ENCODE results near the gene ARX. TPM values are rescaled to one million over a fixed set of nuclear protein-coding genes. Genes with fewer than 3 reads are reported as not detected.

Gene ARX
- total RNA-seq, 1 experiment from 2014 or later: 0.24 TPM

DNA sequence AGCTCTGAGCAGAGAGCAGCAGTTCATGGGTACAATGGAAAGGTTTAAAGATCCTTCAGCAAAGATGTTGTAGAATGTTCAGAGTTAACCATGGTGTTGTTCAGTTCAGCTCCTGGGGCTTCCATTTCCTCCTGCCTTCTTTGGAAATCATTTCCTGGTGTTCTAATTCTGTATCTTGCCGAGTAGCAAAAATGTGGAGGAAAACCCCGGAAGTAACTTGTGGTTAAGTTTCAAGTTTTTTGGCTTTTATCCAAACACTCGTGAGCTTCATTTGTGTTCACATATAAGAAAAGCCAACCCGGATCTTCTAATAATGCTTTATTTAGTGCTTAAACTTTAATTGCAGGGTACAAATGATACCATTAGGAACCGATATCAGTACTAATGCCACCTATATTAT lies 33.6 kb upstream of the ARX start:
- no CpG with 5 or more reads among the region's 5 CpGs for WGBS (ENCODE audit: extremely low coverage, insufficient read length, low lambda C conversion rate)

More for the DNA sequence above, 33.6 kb upstream of the ARX start:
- Histone ChIP-seq H3K14ac (ENCODE audit: insufficient read depth, low read length) (no peak overlapping the region), H3K4me2 (ENCODE audit: insufficient read depth, insufficient read length, low read length) (no peak overlapping the region), H3K79me2 (ENCODE audit: insufficient read depth, low read length) (no peaks in the 10 kb centered on the region), H4K5ac (ENCODE audit: insufficient read length, low read depth, low read length) (no peak overlapping the region), H4K8ac (replicated peaks; ENCODE audit: insufficient read length, low read depth, low read length) (no peak overlapping the region), H2AFZ (ENCODE audit: low read length) (no peak overlapping the region), H2BK120ac (ENCODE audit: low read depth, low read length, poor library complexity, severe bottlenecking) (no peak overlapping the region), H3K27me3 (ENCODE audit: insufficient read depth, low read length) (no peaks in the 10 kb centered on the region), H3K4ac (ENCODE audit: low read depth, low read length) (no peak overlapping the region), H3K9me3 (ENCODE audit: control insufficient read depth, low read depth, low read length) (no peaks in the 10 kb centered on the region), H3K27ac (ENCODE audit: insufficient read length, low read depth, low read length) (peak overlapping the region; percentile 87), H3K23ac (ENCODE audit: insufficient read length, low read depth, low read length) (no peak overlapping the region), H3K4me1 (ENCODE audit: insufficient read depth, low read length) (peaks cover 13% of the 10 kb centered on the region; the same call in 1 of the 2 replicates), H3K56ac (ENCODE audit: insufficient read length, low read depth, low read length) (no peak overlapping the region), H2BK20ac (ENCODE audit: low read depth, low read length, poor library complexity, severe bottlenecking) (peak overlapping the region; percentile 86), H2AK5ac (ENCODE audit: insufficient read length, low read length) (no peak overlapping the region), H4K20me1 (ENCODE audit: control insufficient read depth, insufficient read depth, insufficient read length) (no peaks in the 10 kb centered on the region), H3T11ph (ENCODE audit: low read length) (no peak overlapping the region), H2BK5ac (ENCODE audit: insufficient read length, low read length) (no peak overlapping the region), H3K18ac (ENCODE audit: insufficient read length, low read depth, low read length) (no peak overlapping the region), H2BK12ac (ENCODE audit: insufficient read length, low read depth, low read length) (no peak overlapping the region), H3K79me1 (ENCODE audit: insufficient read depth, low read depth, low read length, poor library complexity, severe bottlenecking) (no peaks in the 10 kb centered on the region), H2BK15ac (ENCODE audit: low read depth, low read length) (no peak overlapping the region), H3K23me2 (ENCODE audit: insufficient read length, low read depth, low read length, poor library complexity, severe bottlenecking) (no peaks in the 10 kb centered on the region), H4K91ac (ENCODE audit: insufficient read length, low read depth, low read length) (no peak overlapping the region), H3K9ac (ENCODE audit: extremely low read depth, insufficient read length, low read length) (no peak overlapping the region)
- DNase-seq: no peak
- Mint-ChIP-seq H3K36me3 (ENCODE audit: insufficient read depth in 1 of 3, low read depth in 3 of 3) (peaks cover 6 to 24% (median 14%) of the 10 kb centered on the region in 3 experiments), H3K27ac (peak overlapping the region; percentile 79 to 93 (median 92)), H3K4me1 (peaks cover 56 to 59% of the 10 kb centered on the region in 2 experiments), H3K9me3 (peaks cover 13 to 20% of the 10 kb centered on the region in 2 experiments), H3K27me3 (ENCODE audit: low read depth) (no peaks in the 10 kb centered on the region; the same call in 1 of the 2 replicates), H3K4me3 (no peak overlapping the region)
- TF ChIP-seq, protein P1, sequence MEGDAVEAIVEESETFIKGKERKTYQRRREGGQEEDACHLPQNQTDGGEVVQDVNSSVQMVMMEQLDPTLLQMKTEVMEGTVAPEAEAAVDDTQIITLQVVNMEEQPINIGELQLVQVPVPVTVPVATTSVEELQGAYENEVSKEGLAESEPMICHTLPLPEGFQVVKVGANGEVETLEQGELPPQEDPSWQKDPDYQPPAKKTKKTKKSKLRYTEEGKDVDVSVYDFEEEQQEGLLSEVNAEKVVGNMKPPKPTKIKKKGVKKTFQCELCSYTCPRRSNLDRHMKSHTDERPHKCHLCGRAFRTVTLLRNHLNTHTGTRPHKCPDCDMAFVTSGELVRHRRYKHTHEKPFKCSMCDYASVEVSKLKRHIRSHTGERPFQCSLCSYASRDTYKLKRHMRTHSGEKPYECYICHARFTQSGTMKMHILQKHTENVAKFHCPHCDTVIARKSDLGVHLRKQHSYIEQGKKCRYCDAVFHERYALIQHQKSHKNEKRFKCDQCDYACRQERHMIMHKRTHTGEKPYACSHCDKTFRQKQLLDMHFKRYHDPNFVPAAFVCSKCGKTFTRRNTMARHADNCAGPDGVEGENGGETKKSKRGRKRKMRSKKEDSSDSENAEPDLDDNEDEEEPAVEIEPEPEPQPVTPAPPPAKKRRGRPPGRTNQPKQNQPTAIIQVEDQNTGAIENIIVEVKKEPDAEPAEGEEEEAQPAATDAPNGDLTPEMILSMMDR (conservative IDR thresholded peaks at IDR 0.05): no peak
